HG03095 (cell line): ENCODE measurements around the gene LIFR.

Source experiments
- ATAC-seq: cut with Tn5 transposase; IDR thresholded peaks from one replicate; pipeline ENCODE4 v1.9.1; 2021; ENCODE audit warnings: moderate library complexity; ENCODE audit not compliant: unreplicated experiment

LIFR gene

GRCh38 chr5:38445374-38446028 lies 110.9 kb downstream of the LIFR start:
- no peak for ATAC-seq

DNA sequence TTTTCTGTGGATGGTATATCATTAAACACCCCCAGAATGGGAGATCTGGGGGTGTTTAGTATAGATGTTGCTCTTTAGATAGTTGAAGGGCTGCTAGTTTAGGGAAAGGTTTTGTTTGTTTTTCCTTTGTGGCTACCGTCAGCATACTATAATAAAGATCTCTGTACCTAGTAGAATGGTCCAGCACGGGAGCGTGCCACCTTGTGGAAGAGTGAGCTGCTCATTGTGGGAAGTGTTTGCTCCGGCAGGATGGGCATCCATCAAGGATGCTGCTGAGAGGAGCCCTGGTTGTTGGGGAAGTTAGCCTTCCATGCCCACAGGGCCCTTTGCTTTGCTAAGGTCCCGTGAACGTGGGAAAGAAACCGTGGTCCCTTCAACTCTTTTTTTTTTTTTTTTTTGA lies 113.1 kb downstream of the LIFR start:
- ATAC-seq: no peak

GRCh38 chr5:38442247-38442573 lies 114.2 kb downstream of the LIFR start:
- no peak for ATAC-seq

DNA sequence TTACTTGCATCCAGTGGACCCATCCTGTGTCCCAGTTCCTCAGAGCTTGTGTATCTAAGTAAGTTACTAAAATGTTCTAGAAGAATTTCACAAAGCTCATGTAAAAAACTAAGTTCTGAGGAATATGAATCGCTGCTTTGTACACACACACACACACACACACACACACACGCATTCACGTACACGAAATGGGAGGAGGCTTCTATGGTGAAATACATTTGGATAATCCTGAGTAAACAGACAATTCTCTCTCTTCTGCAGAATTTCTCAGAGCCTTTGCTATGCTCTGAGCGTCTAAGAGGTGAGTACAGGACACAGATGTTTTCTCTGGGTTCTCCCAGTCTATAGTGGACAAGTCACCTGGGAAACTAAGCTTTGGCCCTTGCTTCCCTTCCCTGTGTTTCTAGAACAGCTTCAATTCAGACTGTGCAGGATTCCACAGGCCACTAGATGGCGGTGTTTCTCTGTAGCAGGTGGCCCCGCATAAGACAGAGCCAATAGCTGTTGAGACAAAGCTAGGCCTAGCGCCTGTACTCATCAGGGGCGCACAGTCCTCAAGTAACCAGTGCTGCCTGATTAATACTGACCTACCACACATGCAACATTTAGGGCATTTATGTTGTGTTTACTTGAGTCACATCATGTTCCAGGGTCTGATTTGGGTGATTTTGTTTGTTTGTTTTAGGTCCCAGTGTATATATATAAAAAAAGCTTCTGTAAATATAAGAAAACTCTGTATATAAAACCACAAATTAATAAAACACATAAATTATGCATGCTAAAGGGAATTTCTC lies 114.8 kb downstream of the LIFR start:
- peak; percentile 99 for ATAC-seq

DNA sequence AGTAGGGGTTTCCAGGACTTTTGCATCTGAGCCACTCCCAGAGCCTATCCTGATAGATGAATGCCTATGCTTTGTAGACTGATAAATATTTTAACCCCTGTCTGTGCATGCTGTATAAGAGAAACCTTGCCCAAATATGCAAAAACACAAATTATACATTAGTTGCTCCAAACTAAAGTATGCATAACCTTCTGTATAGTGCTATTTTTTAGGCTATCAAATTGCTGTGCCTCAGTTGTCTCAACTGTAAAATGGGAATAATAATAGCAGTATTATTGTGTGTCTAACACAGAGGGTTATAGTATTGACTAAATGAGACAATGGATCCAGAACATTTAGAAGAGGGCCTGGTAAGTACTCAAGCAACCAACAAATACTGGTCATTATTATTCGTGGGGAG lies 117.7 kb downstream of the LIFR start:
- ATAC-seq: no peak

DNA sequence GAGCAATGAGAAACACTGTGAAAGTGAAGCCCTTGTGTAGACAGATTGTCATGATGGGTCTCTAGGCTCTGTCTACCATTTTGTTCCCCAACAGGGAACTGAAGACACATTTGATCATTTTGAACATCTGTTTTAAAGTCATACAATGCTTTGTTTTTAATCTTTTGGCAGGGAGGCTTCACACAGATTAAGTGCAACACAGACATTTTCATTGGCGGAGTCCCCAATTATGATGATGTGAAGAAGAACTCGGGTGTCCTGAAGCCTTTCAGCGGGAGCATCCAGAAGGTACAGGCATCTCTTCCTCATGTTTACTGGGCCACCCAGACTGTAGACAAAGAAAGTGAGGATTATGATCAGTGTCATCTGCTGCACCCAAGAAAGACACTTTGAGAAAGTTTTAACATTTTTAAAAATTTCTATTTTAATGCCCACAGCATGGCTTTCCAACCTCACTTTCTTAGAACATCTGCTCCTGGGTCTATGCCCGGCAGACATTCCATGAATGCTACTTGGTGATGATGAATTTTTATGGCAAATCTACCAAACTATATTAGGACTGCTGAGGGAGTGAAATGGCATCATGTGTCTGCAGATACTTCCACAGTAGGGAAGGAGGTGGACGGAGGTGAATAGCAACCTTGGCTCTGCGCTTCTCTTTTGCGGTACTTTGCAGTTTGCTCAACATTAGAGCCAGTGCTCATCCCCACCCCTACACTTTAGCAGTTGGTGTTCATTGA lies 121.3 kb downstream of the LIFR start:
- no peak for ATAC-seq

DNA sequence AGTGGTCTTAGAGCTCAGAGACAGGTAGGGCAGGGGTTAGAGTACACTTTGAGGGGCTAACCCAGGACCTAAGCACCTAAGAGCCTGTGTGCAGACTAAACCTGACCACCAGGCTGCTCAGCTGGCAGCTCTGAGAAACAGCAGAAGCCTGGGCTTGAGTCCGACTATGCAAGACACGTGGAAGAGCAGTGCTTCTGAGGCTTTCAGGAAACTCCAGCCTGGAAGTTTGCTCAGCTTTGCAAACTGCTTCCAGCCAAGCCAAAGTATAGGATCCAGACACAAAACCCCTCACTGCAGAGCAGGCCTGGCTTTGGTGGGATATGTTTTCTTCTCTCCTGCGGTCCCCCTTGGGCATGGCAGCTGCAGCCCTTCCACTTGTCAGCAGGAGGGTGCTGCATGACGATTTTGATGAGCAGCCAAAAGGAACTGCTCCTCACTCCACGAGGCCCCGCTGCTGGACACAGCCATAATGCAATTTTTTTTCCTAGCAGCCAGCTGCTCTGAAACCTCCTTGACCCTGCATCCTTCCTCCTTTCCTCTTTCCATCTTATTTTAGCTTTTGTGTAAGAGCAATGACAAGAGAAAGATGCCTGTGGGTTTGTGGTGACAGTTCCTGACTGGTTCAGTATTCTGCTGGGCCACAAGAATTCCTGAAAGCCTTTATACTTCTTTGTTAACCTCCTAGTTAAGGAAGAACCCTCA lies 123.1 kb downstream of the LIFR start:
- no peak for ATAC-seq

- ATAC-seq: no peak
These were observed 125.1 kb downstream of the LIFR start for GRCh38 chr5:38431242-38431853.

GRCh38 chr5:38426986-38427950 lies 129.2 kb downstream of the LIFR start:
- no peak for ATAC-seq

- ATAC-seq: no peak
These were observed 130.0 kb downstream of the LIFR start for GRCh38 chr5:38426490-38426889.
